CD14-positive monocyte (primary cell): Measurements from ENCODE around the gene WHRN. TPM values are rescaled to one million over a fixed set of nuclear protein-coding genes. Genes with fewer than 3 reads are reported as not detected.

Source experiments
- DNase-seq, 3 donors: peaks; one replicate each; pipeline ENCODE4 v3.0.0-alpha.2; 2011 to 2022
- H2AFZ ChIP-seq: 2 replicates; pipeline ENCODE4 v1.6.0; 2012; ENCODE audit warnings: mild to moderate bottlenecking, low read depth, low read length, inconsistent platforms; ENCODE audit not compliant: insufficient read depth, poor library complexity, severe bottlenecking
- H3K27ac ChIP-seq, 2 donors: 1 replicate in 1 of 2; 2 replicates in 1 of 2; pipeline ENCODE4 v1.5.1; 2012 to 2013; ENCODE audit warnings: low read length in 2 of 2, control low read depth in 1 of 2, inconsistent platforms in 1 of 2, low read depth in 1 of 2, mild to moderate bottlenecking in 1 of 2
- H3K27me3 ChIP-seq, 2 donors: one replicate each; pipeline versions ENCODE4 v1.6.0 to v1.6.1; 2011 to 2013; ENCODE audit warnings: low read length in 2 of 2; ENCODE audit not compliant: control insufficient read depth in 2 of 2, insufficient read depth in 2 of 2
- H3K36me3 ChIP-seq, 2 donors: replicated peaks in 1 of 2; 1 replicate in 1 of 2; 2 replicates in 1 of 2; pipeline versions ENCODE4 v1.5.1 to v1.6.1; 2012 to 2013; ENCODE audit warnings: low read length in 2 of 2, control low read depth in 1 of 2, inconsistent platforms in 1 of 2, mild to moderate bottlenecking in 1 of 2; ENCODE audit not compliant: insufficient read depth in 2 of 2, control insufficient read depth in 1 of 2
- H3K4me1 ChIP-seq, 2 donors: 1 replicate in 1 of 2; 2 replicates in 1 of 2; pipeline versions ENCODE4 v1.5.1 to v1.6.1; 2012 to 2013; ENCODE audit warnings: low read length in 2 of 2, control low read depth in 1 of 2, inconsistent platforms in 1 of 2, mild to moderate bottlenecking in 1 of 2, moderate library complexity in 1 of 2; ENCODE audit not compliant: insufficient read depth in 2 of 2, control insufficient read depth in 1 of 2
- H3K4me2 ChIP-seq: replicated peaks from 2 replicates; pipeline ENCODE3; 2012; ENCODE audit warnings: low read length, moderate library complexity, mild to moderate bottlenecking; ENCODE audit not compliant: poor library complexity, severe bottlenecking; ENCODE audit errors: extremely low read depth
- H3K4me3 ChIP-seq, 3 experiments: fragments of 200-600 bp in 1 of 3; sonication (generic) in 1 of 3; replicated peaks in 1 of 3; 1 replicate in 2 of 3; 2 replicates in 1 of 3; pipeline ENCODE4 v1.5.1; 2011 to 2013; ENCODE audit warnings: low read length in 3 of 3, mild to moderate bottlenecking in 3 of 3, control low read depth in 2 of 3, low read depth in 2 of 3, inconsistent platforms in 1 of 3, moderate library complexity in 1 of 3
- H3K79me2 ChIP-seq: 2 replicates; pipeline ENCODE4 v1.6.0; 2012; ENCODE audit warnings: mild to moderate bottlenecking, control low read depth, inconsistent platforms, low read length, moderate library complexity; ENCODE audit not compliant: insufficient read depth
- H3K9ac ChIP-seq: 2 replicates; pipeline ENCODE4 v1.6.0; 2017; ENCODE audit warnings: low read length, mild to moderate bottlenecking; ENCODE audit not compliant: insufficient read depth, poor library complexity, severe bottlenecking
- H3K9me3 ChIP-seq, 2 donors: replicated peaks in 1 of 2; 1 replicate in 1 of 2; 2 replicates in 1 of 2; pipeline versions ENCODE4 v1.5.1 to v1.6.1; 2012 to 2013; ENCODE audit warnings: low read length in 2 of 2, control low read depth in 1 of 2; ENCODE audit not compliant: control insufficient read depth in 1 of 2, insufficient read depth in 1 of 2
- H4K20me1 ChIP-seq: 2 replicates; pipeline ENCODE4 v1.6.0; 2012; ENCODE audit warnings: mild to moderate bottlenecking, low read length, control low read depth, moderate library complexity; ENCODE audit not compliant: insufficient read depth
- H3K27ac Mint-ChIP-seq, 7 donors: one replicate each; pipeline ENCODE4 v1.8.0; 2020; ENCODE audit warnings: mild to moderate bottlenecking in 7 of 7, mixed read lengths in 7 of 7, moderate library complexity in 6 of 7, inconsistent platforms in 2 of 7
- H3K27me3 Mint-ChIP-seq, 3 donors: one replicate each; pipeline ENCODE4 v1.8.0; 2021 to 2022; ENCODE audit warnings: low read depth in 3 of 3, mild to moderate bottlenecking in 3 of 3, mixed read lengths in 3 of 3, moderate library complexity in 3 of 3, inconsistent platforms in 1 of 3
- H3K36me3 Mint-ChIP-seq, 2 donors: one replicate each; pipeline ENCODE4 v1.8.0; 2020; ENCODE audit warnings: mixed read lengths in 2 of 2, inconsistent platforms in 1 of 2, mild to moderate bottlenecking in 1 of 2
- H3K4me1 Mint-ChIP-seq: one replicate; pipeline ENCODE4 v1.8.0; 2020; ENCODE audit warnings: mild to moderate bottlenecking, mixed read lengths
- H3K4me3 Mint-ChIP-seq, 2 donors: one replicate each; pipeline ENCODE4 v1.8.0; 2020; ENCODE audit warnings: mild to moderate bottlenecking in 2 of 2, mixed read lengths in 2 of 2, moderate library complexity in 1 of 2
- H3K9me3 Mint-ChIP-seq, 7 donors: one replicate each; pipeline ENCODE4 v1.8.0; 2020 to 2022; ENCODE audit warnings: mixed read lengths in 7 of 7, mild to moderate bottlenecking in 6 of 7, moderate library complexity in 6 of 7, inconsistent platforms in 2 of 7
- CTCF ChIP-seq: fragments of 200-600 bp; IDR thresholded peaks from one replicate; pipeline ENCODE4 v1.8.0; 2022; ENCODE audit warnings: antibody characterized with exemption, mild to moderate bottlenecking
- WGBS: methylation state at CpG from one replicate; pipeline ENCODE4 v1.1.5; 2013; ENCODE audit warnings: missing lambda C conversion rate; ENCODE audit not compliant: insufficient coverage; 5-methylcytosine and 5-hydroxymethylcytosine counted together
- intact Hi-C, 2 donors: fragments of 100-400 bp; cut with micrococcal nuclease; formaldehyde crosslinking; loops; one replicate each; pipeline versions ENCODE4 v1.15.0 to v1.15.1; 2023
- polyA minus RNA-seq: library from RNA; depleted of rRNA, polyadenylated mRNA; stranded (reverse); fragments of >200 nt; gene quantifications from 2 replicates; pipeline ENCODE4 v1.2.3, GENCODE V29; 2012
- polyA plus RNA-seq, 3 donors: library from polyadenylated mRNA; depleted of rRNA in 1 of 3; unstranded in 2 of 3; stranded (reverse) in 1 of 3; fragments of 300-500 nt in 2 of 3; fragments of >200 nt in 1 of 3; fragmentation: Illumina TruSeq in 2 of 3; gene quantifications; 1 replicate in 2 of 3; 2 replicates in 1 of 3; pipeline ENCODE4 v1.2.3, GENCODE V29; 2012 to 2021
- total RNA-seq, 12 experiments: library from RNA in 1 of 12; stranded (reverse) in 1 of 12; fragments of 120-200 nt in 1 of 12; gene quantifications; one replicate each; pipeline ENCODE4 v1.2.4 and lab custom pipeline; 2013 to 2026; ENCODE audit warnings: mixed read lengths in 6 of 12, inconsistent platforms in 1 of 12

WHRN gene
- 1.1 TPM for total RNA-seq (2013)
- polyA plus RNA-seq (under 1 TPM; 0.13 to 0.59 (median 0.30) TPM), polyA minus RNA-seq (1.7 and 4.9 TPM in 2 replicates), total RNA-seq (lab: John Stamatoyannopoulos, UW) (2.8 to 30.4 (median 10.8) reads per million in 11 experiments)

DNA sequence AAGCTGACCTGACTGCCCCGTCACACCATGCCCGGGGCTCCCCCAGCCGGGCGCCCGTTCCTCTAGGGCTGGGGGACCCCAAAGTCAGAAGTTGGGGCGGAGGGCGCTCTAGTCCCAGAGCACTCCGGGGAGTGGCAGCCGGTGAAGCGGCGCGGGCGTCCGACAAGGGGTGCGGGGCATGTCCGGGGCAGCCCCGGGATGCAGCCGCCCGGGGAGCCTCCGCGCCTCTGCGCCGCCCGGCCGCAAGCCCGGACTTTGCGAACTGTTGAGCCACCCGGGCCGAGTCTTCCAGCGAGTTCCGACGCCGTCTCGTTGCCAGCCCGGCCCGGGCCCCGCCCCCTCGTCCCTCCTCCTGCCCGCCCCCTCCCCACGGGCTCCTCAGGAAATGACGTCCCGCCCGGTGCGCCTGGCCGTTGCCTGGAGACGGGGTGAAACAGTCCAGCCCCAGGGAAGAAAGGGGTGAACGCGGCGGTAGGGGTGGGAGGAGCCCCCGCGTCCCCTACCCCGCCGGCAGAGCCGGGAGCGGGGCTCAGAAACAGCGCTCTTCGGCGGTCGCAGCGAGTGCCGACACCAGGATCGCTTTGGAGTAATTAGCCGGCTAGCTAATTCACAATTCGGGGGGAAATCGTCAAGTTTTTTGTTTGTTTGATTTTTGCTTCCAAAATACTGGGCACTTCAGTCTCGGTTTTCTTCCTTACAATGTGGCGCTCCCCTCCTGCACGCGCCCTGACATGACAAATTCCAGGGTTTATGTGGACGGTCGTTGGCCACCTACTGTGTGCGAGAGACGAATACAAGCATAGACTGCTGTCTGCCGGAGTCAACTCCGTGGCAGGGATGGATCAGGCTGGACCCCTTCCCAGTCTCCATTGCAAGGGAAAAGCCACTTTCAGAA, at the start of gene WHRN:
TSS of gene WHRN (minus strand) at position 287 of the 895 bp plus-strand sequence. CDS start 672 bp downstream, outside the sequence.
- WGBS: 1% methylated on average over 59 of the region's 75 CpGs
- peaks cover 38 to 78% of the 10 kb centered on the region in 2 donors for H3K27me3 ChIP-seq
- no peaks in the 10 kb centered on the region for H3K79me2 ChIP-seq
- no peak within 1 kb of the TSS for H3K27ac ChIP-seq
- peak within 1 kb of the TSS; percentile 73 for H3K4me2 ChIP-seq
- peaks cover 58 to 74% (median 67%) of the 10 kb centered on the region in 3 donors for H3K27me3 Mint-ChIP-seq
- peak; percentile 81 to 89 (median 84) for DNase-seq
- peak within 1 kb of the TSS; percentile 54 for H3K9ac ChIP-seq
- peak within 1 kb of the TSS; percentile 80 to 91 for H3K4me3 Mint-ChIP-seq
- peaks cover 0 to 7% of the 10 kb centered on the region in 2 donors for H3K9me3 ChIP-seq
- H4K20me1 ChIP-seq: no peaks in the 10 kb centered on the region
- peaks cover 0 to 17% (median 5%) of the 10 kb centered on the region in 7 donors for H3K9me3 Mint-ChIP-seq
- H3K4me3 ChIP-seq: peak within 1 kb of the TSS; percentile 31 to 73 (median 44)
- peak within 1 kb of the TSS in 6 of 7 donors; percentile 72 to 88 (median 83) for H3K27ac Mint-ChIP-seq
- TF ChIP-seq CTCF: no peak
- peaks cover 16 to 20% of the 10 kb centered on the region in 2 donors for H3K4me1 ChIP-seq
- H3K4me1 Mint-ChIP-seq: peaks cover 10% of the 10 kb centered on the region
- no peaks in the 10 kb centered on the region for H3K36me3 ChIP-seq
- peaks cover 3 to 4% of the 10 kb centered on the region in 2 donors for H3K36me3 Mint-ChIP-seq
- H2AFZ ChIP-seq: peak within 1 kb of the TSS; percentile 76
- intact Hi-C loops: loop anchor here in 1 of 2 donors (5.0 kb wide), 1 partner anchor 82 kb away; the partner anchor contains the start of gene ATP6V1G1

DNA sequence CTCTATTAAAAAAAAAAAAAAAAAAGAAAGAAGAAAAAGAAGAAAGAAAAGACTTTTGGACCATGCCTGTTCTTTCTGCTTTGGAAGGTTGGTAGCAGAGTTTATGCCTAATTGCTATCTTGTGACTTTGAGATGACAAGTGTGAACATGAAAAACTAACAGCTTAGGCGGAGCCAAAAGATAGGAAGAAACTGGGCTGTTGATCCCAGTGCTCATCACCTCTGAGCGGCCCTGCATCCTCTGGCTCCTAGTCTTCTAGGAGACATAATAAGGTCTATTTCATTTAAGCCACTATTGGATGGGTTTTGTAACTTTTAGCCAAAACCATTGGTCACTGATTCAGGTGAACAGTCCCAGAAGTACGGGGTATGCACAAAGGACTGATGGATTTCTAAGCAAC, 47.9 kb upstream of the WHRN start:
- H3K36me3 ChIP-seq: no peaks in the 10 kb centered on the region
- H3K4me1 ChIP-seq: peaks cover 13 to 21% of the 10 kb centered on the region in 2 donors
- Mint-ChIP-seq H3K4me1 (peaks cover 34% of the 10 kb centered on the region), H3K27me3 (peaks cover 0 to 4% (median 2%) of the 10 kb centered on the region in 3 donors), H3K9me3 (peaks cover 6 to 10% (median 7%) of the 10 kb centered on the region in 7 donors), H3K27ac (peak overlapping the region in 1 of 7 donors; percentile 31), H3K36me3 (peaks cover 3 to 5% of the 10 kb centered on the region in 2 donors), H3K4me3 (no peak overlapping the region)
- no peak for TF ChIP-seq CTCF
- no peak overlapping the region for H3K4me2 ChIP-seq
- 100% methylated on average over 2 of the region's 3 CpGs for WGBS
- no peak overlapping the region for H3K27ac ChIP-seq
- H3K27me3 ChIP-seq: no peaks in the 10 kb centered on the region
- no peak overlapping the region for H2AFZ ChIP-seq
- H3K9me3 ChIP-seq: peaks cover 0 to 3% of the 10 kb centered on the region in 2 donors
- no peaks in the 10 kb centered on the region for H3K79me2 ChIP-seq
- intact Hi-C loops: no loop called here
- no peak overlapping the region for H3K9ac ChIP-seq
- H4K20me1 ChIP-seq: no peaks in the 10 kb centered on the region
- DNase-seq: no peak
- no peak overlapping the region for H3K4me3 ChIP-seq
